ENCODE data around the gene HTR1E. TPM values are rescaled to one million over a fixed set of nuclear protein-coding genes. Genes with fewer than 3 reads are reported as not detected.
A peak's percentile ranks its signal among the peaks of the same experiment; 100 is the strongest.

Gene HTR1E
- total RNA-seq, 1 donor from 2014 or later: not detected

GRCh38 chr6:87027021-87027420, 89.7 kb downstream of the HTR1E start:
- no peaks in the 10 kb centered on the region for H3K79me2 ChIP-seq (ENCODE audit: insufficient read depth, low read length)
- no peaks in the 10 kb centered on the region for H3K27me3 Mint-ChIP-seq (ENCODE audit: low read depth, unreplicated experiment)
- no peak overlapping the region for H2AFZ ChIP-seq (ENCODE audit: low read depth, low read length)
- H3K9me3 Mint-ChIP-seq (ENCODE audit: unreplicated experiment): no peaks in the 10 kb centered on the region
- no peaks in the 10 kb centered on the region for H3K36me3 Mint-ChIP-seq (ENCODE audit: low read depth, unreplicated experiment)
- H4K20me1 ChIP-seq (ENCODE audit: insufficient read depth, low read length): no peaks in the 10 kb centered on the region
- no peak overlapping the region for H3K4me3 ChIP-seq (ENCODE audit: insufficient read depth, low read depth, low read length)
- H3K9me3 ChIP-seq (ENCODE audit: insufficient read depth, low read depth, low read length): no peaks in the 10 kb centered on the region
- H3K27me3 ChIP-seq (ENCODE audit: insufficient read depth, low read length): no peaks in the 10 kb centered on the region
- H3K36me3 ChIP-seq (ENCODE audit: insufficient read depth, low read length): no peaks in the 10 kb centered on the region
- no peaks in the 10 kb centered on the region for H3K4me1 ChIP-seq (ENCODE audit: insufficient read depth, low read length)
- H3K27ac ChIP-seq (ENCODE audit: low read depth, low read length): no peak overlapping the region
- H3K27ac Mint-ChIP-seq (ENCODE audit: unreplicated experiment): no peak overlapping the region
- no peak for DNase-seq (ENCODE audit: low read depth)
- TF ChIP-seq EZH2 (IDR thresholded peaks at IDR 0.05; ENCODE audit: insufficient read depth, low read length) (no peak), CTCF (IDR thresholded peaks at IDR 0.05; ENCODE audit: insufficient read depth, low read depth, low read length) (no peak)
- H3K4me1 Mint-ChIP-seq (ENCODE audit: low read depth, unreplicated experiment): no peaks in the 10 kb centered on the region
- no peak overlapping the region for H3K4me2 ChIP-seq (ENCODE audit: low read length)
- no peak overlapping the region for H3K4me3 Mint-ChIP-seq (ENCODE audit: unreplicated experiment)
- FAIRE-seq: no peak
- no peak overlapping the region for H3K9ac ChIP-seq (ENCODE audit: low read length)

- no peak overlapping the region for H3K4me3 Mint-ChIP-seq (ENCODE audit: unreplicated experiment)
- no peaks in the 10 kb centered on the region for H4K20me1 ChIP-seq (ENCODE audit: insufficient read depth, low read length)
- no peak overlapping the region for H3K9ac ChIP-seq (ENCODE audit: low read length)
- TF ChIP-seq CTCF (IDR thresholded peaks at IDR 0.05; ENCODE audit: insufficient read depth, low read depth, low read length): peak; percentile 61
- TF ChIP-seq EZH2 (IDR thresholded peaks at IDR 0.05; ENCODE audit: insufficient read depth, low read length): no peak
- no peaks in the 10 kb centered on the region for H3K27me3 ChIP-seq (ENCODE audit: insufficient read depth, low read length)
- no peak overlapping the region for H2AFZ ChIP-seq (ENCODE audit: low read depth, low read length)
- no peaks in the 10 kb centered on the region for H3K36me3 ChIP-seq (ENCODE audit: insufficient read depth, low read length)
- no peaks in the 10 kb centered on the region for H3K36me3 Mint-ChIP-seq (ENCODE audit: low read depth, unreplicated experiment)
- peaks cover 4% of the 10 kb centered on the region for H3K9me3 Mint-ChIP-seq (ENCODE audit: unreplicated experiment)
- DNase-seq (ENCODE audit: low read depth): peak; percentile 41
- no peak for FAIRE-seq
- H3K4me1 ChIP-seq (ENCODE audit: insufficient read depth, low read length): no peaks in the 10 kb centered on the region
- no peak overlapping the region for H3K27ac Mint-ChIP-seq (ENCODE audit: unreplicated experiment)
- H3K27ac ChIP-seq (ENCODE audit: low read depth, low read length): no peak overlapping the region
- no peaks in the 10 kb centered on the region for H3K9me3 ChIP-seq (ENCODE audit: insufficient read depth, low read depth, low read length)
- H3K27me3 Mint-ChIP-seq (ENCODE audit: low read depth, unreplicated experiment): no peaks in the 10 kb centered on the region
- no peaks in the 10 kb centered on the region for H3K4me1 Mint-ChIP-seq (ENCODE audit: low read depth, unreplicated experiment)
- H3K79me2 ChIP-seq (ENCODE audit: insufficient read depth, low read length): no peaks in the 10 kb centered on the region
- no peak overlapping the region for H3K4me2 ChIP-seq (ENCODE audit: low read length)
- no peak overlapping the region for H3K4me3 ChIP-seq (ENCODE audit: insufficient read depth, low read depth, low read length)
Observed at GRCh38 chr6:87029711-87030314, 92.5 kb downstream of the HTR1E start.

GRCh38 chr6:87040729-87041128, 103.4 kb downstream of the HTR1E start:
- no peak overlapping the region for H3K9ac ChIP-seq (ENCODE audit: low read length)
- no peaks in the 10 kb centered on the region for H3K4me1 ChIP-seq (ENCODE audit: insufficient read depth, low read length)
- H3K4me1 Mint-ChIP-seq (ENCODE audit: low read depth, unreplicated experiment): no peaks in the 10 kb centered on the region
- H3K9me3 ChIP-seq (ENCODE audit: insufficient read depth, low read depth, low read length): no peaks in the 10 kb centered on the region
- H3K36me3 Mint-ChIP-seq (ENCODE audit: low read depth, unreplicated experiment): no peaks in the 10 kb centered on the region
- no peak overlapping the region for H3K4me2 ChIP-seq (ENCODE audit: low read length)
- DNase-seq (ENCODE audit: low read depth) (no peak), FAIRE-seq (no peak)
- no peak overlapping the region for H3K4me3 ChIP-seq (ENCODE audit: insufficient read depth, low read depth, low read length)
- no peak overlapping the region for H3K4me3 Mint-ChIP-seq (ENCODE audit: unreplicated experiment)
- no peak overlapping the region for H2AFZ ChIP-seq (ENCODE audit: low read depth, low read length)
- H3K27me3 ChIP-seq (ENCODE audit: insufficient read depth, low read length): no peaks in the 10 kb centered on the region
- TF ChIP-seq EZH2 (IDR thresholded peaks at IDR 0.05; ENCODE audit: insufficient read depth, low read length) (no peak), CTCF (IDR thresholded peaks at IDR 0.05; ENCODE audit: insufficient read depth, low read depth, low read length) (no peak)
- no peaks in the 10 kb centered on the region for H3K36me3 ChIP-seq (ENCODE audit: insufficient read depth, low read length)
- H3K27ac Mint-ChIP-seq (ENCODE audit: unreplicated experiment): no peak overlapping the region
- H3K27me3 Mint-ChIP-seq (ENCODE audit: low read depth, unreplicated experiment): no peaks in the 10 kb centered on the region
- H3K79me2 ChIP-seq (ENCODE audit: insufficient read depth, low read length): no peaks in the 10 kb centered on the region
- H4K20me1 ChIP-seq (ENCODE audit: insufficient read depth, low read length): no peaks in the 10 kb centered on the region
- no peak overlapping the region for H3K27ac ChIP-seq (ENCODE audit: low read depth, low read length)
- H3K9me3 Mint-ChIP-seq (ENCODE audit: unreplicated experiment): no peaks in the 10 kb centered on the region

Measured in astrocyte (in vitro differentiated cells and primary cell).